Upper lobe of left lung (tissue), 4 donors: ENCODE results near the gene TPSB2.

Source experiments
- CTCF ChIP-seq, 6 experiments: fragments of 450-650 bp in 4 of 6; fragments of 200-600 bp in 2 of 6; sonication (generic) in 2 of 6; IDR thresholded peaks; one replicate each; pipeline ENCODE4 v1.5.1; 2016 to 2019; ENCODE audit warnings: antibody characterized with exemption in 6 of 6
- POLR2A ChIP-seq, 4 donors: fragments of 450-650 bp; IDR thresholded peaks; one replicate each; pipeline ENCODE4 v1.5.1; 2016 to 2017; ENCODE audit warnings: antibody characterized with exemption in 4 of 4, mild to moderate bottlenecking in 2 of 4

GRCh38 chr16:1197237-1197866 lies 32.6 kb downstream of the TPSB2 start:
- TF ChIP-seq POLR2A (IDR thresholded peaks at IDR 0.05): no peak
- no peak for TF ChIP-seq CTCF (IDR thresholded peaks at IDR 0.05)
